ENCODE results near the gene PRKACG.
"Not testable (repeated sequence)": the region's sequence is repeated elsewhere in the genome, so short reads cannot be mapped to it uniquely, and the experiment has no call there.

PRKACG gene

GRCh38 chr9:68996462-68996861 lies 17.5 kb downstream of the PRKACG start:
- Histone ChIP-seq H3K27ac (no peak overlapping the region), H3K27me3 (no peaks in the 10 kb centered on the region), H3K36me3 (no peaks in the 10 kb centered on the region), H3K9me3 (no peaks in the 10 kb centered on the region), H3K4me3 (no peak overlapping the region), H3K4me1 (peaks cover 0 to 8% (median 0%) of the 10 kb centered on the region in 4 donors)
- DNase-seq: no peak
- intact Hi-C loops (cut with DNase I; ENCODE audit: low total_unique reads): no loop called here
- TF ChIP-seq CTCF (IDR thresholded peaks at IDR 0.05): no peak

GRCh38 chr9:68995776-68996175 lies 18.1 kb downstream of the PRKACG start:
- no peak overlapping the region for H3K27ac ChIP-seq
- no peak for DNase-seq
- no peaks in the 10 kb centered on the region for H3K36me3 ChIP-seq
- H3K4me1 ChIP-seq: peaks cover 0 to 8% (median 0%) of the 10 kb centered on the region in 4 donors
- TF ChIP-seq CTCF (IDR thresholded peaks at IDR 0.05): no peak
- H3K9me3 ChIP-seq: no peaks in the 10 kb centered on the region
- H3K27me3 ChIP-seq: no peaks in the 10 kb centered on the region
- intact Hi-C loops (cut with DNase I; ENCODE audit: low total_unique reads): no loop called here
- no peak overlapping the region for H3K4me3 ChIP-seq

GRCh38 chr9:68991457-68991856 lies 22.5 kb downstream of the PRKACG start:
- intact Hi-C loops (cut with DNase I; ENCODE audit: low total_unique reads): no loop called here
- no peak for TF ChIP-seq CTCF (IDR thresholded peaks at IDR 0.05)
- Histone ChIP-seq H3K27me3 (no peaks in the 10 kb centered on the region), H3K36me3 (no peaks in the 10 kb centered on the region), H3K4me3 (no peak overlapping the region), H3K9me3 (no peaks in the 10 kb centered on the region), H3K4me1 (no peaks in the 10 kb centered on the region), H3K27ac (no peak overlapping the region)
- no peak for DNase-seq

GRCh38 chr9:68986949-68987348 lies 27.0 kb downstream of the PRKACG start:
- H3K9me3 ChIP-seq; H3K36me3 ChIP-seq; H3K27me3 ChIP-seq; intact Hi-C loops (cut with DNase I; ENCODE audit: low total_unique reads); H3K27ac ChIP-seq; H3K4me3 ChIP-seq; H3K4me1 ChIP-seq; DNase-seq: not testable (repeated sequence)

GRCh38 chr9:68983522-68984424 lies 30.1 kb downstream of the PRKACG start:
- no peak for TF ChIP-seq CTCF (IDR thresholded peaks at IDR 0.05)
- Histone ChIP-seq H3K4me1 (peaks cover 0 to 3% (median 0%) of the 10 kb centered on the region in 4 donors), H3K27ac (no peak overlapping the region), H3K36me3 (no peaks in the 10 kb centered on the region), H3K4me3 (no peak overlapping the region), H3K9me3 (no peaks in the 10 kb centered on the region), H3K27me3 (no peaks in the 10 kb centered on the region)
- intact Hi-C loops (cut with DNase I; ENCODE audit: low total_unique reads): no loop called here
- no peak for DNase-seq

- Histone ChIP-seq H3K4me3 (no peak overlapping the region), H3K27me3 (no peaks in the 10 kb centered on the region), H3K9me3 (no peaks in the 10 kb centered on the region), H3K36me3 (no peaks in the 10 kb centered on the region), H3K4me1 (peaks cover 0 to 3% (median 0%) of the 10 kb centered on the region in 4 donors), H3K27ac (no peak overlapping the region)
- DNase-seq: no peak
- intact Hi-C loops (cut with DNase I; ENCODE audit: low total_unique reads): no loop called here
- no peak for TF ChIP-seq CTCF (IDR thresholded peaks at IDR 0.05)
These were observed 30.9 kb downstream of the PRKACG start for GRCh38 chr9:68983008-68983411.
